GM19372 (cell line): ENCODE data around the gene GPR22.

ENCODE experiments used
- ATAC-seq: cut with Tn5 transposase; IDR thresholded peaks from one replicate; pipeline ENCODE4 v1.9.1; 2021; ENCODE audit warnings: mild to moderate bottlenecking, low read depth, moderate library complexity; ENCODE audit not compliant: unreplicated experiment

GPR22 gene

GRCh38 chr7:107469929-107470328 lies at the start of gene GPR22:
GPR22 (plus strand) TSS chr7:107470057; CDS start chr7:107474061, 4,004 bp downstream.
- no peak for ATAC-seq

- no peak for ATAC-seq
These were observed 42.4 kb upstream of the GPR22 start for GRCh38 chr7:107427462-107427861.

GRCh38 chr7:107428642-107429041 lies 41.2 kb upstream of the GPR22 start:
- ATAC-seq, result no peak

GRCh38 chr7:107430057-107430456 lies 39.8 kb upstream of the GPR22 start:
- no peak for ATAC-seq

- ATAC-seq, result no peak
These were observed 37.6 kb upstream of the GPR22 start for GRCh38 chr7:107432261-107432660.

- no peak for ATAC-seq
These were observed 34.1 kb upstream of the GPR22 start for GRCh38 chr7:107435749-107436148.

- ATAC-seq, result no peak
These were observed 30.8 kb upstream of the GPR22 start for GRCh38 chr7:107439025-107439424.

GRCh38 chr7:107441581-107442422 lies 28.1 kb upstream of the GPR22 start:
- ATAC-seq, result no peak

- ATAC-seq, result no peak
These were observed 27.2 kb upstream of the GPR22 start for GRCh38 chr7:107442678-107443077.

- no peak for ATAC-seq
These were observed 23.3 kb upstream of the GPR22 start for GRCh38 chr7:107446531-107446930.

- no peak for ATAC-seq
These were observed 22.9 kb upstream of the GPR22 start for GRCh38 chr7:107446988-107447387.

GRCh38 chr7:107450970-107451369 lies 18.9 kb upstream of the GPR22 start:
- no peak for ATAC-seq

GRCh38 chr7:107453388-107453787 lies 16.5 kb upstream of the GPR22 start:
- no peak for ATAC-seq

GRCh38 chr7:107461938-107462533 lies 7.8 kb upstream of the GPR22 start:
- ATAC-seq, result no peak

- ATAC-seq, result no peak
These were observed 6.4 kb upstream of the GPR22 start for GRCh38 chr7:107463139-107464078.

GRCh38 chr7:107464666-107465226 lies 5.1 kb upstream of the GPR22 start:
- ATAC-seq, result no peak

- no peak for ATAC-seq
These were observed 1.9 kb upstream of the GPR22 start for GRCh38 chr7:107467972-107468371.

GRCh38 chr7:107468824-107469223 lies 1.0 kb upstream of the GPR22 start:
- no peak for ATAC-seq

- ATAC-seq, result no peak
These were observed 1.6 kb downstream of the GPR22 start for GRCh38 chr7:107471292-107472070.

- no peak for ATAC-seq
These were observed 2.3 kb downstream of the GPR22 start for GRCh38 chr7:107472116-107472515.
